B cell (primary cell): Measurements from ENCODE around the gene CLSTN2. TPM values are rescaled to one million over a fixed set of nuclear protein-coding genes. Genes with fewer than 3 reads are reported as not detected.

Experiments
- ATAC-seq: fragments of 200-7000 bp; cut with Tn5 transposase; one replicate; pipeline ENCODE4 v1.10.0; 2021; ENCODE audit warnings: low read depth, mild to moderate bottlenecking, moderate number of reproducible peaks, moderate library complexity
- CTCF ChIA-PET: fragments of 350-600 bp; sonication (Branson Sonifier 250); formaldehyde crosslinking; loops from one replicate; lab custom pipeline; 2021; ENCODE audit warnings: antibody characterized with exemption, inconsistent platforms; lab: Charles Lee
- POLR2A ChIA-PET: fragments of 350-600 bp; sonication (Branson Sonifier 250); formaldehyde crosslinking; loops from one replicate; lab custom pipeline; 2021; ENCODE audit warnings: antibody characterized with exemption; lab: Charles Lee
- DNase-seq: peaks from one replicate; pipeline ENCODE4 v3.0.0; 2013
- H2AFZ ChIP-seq: 2 replicates; pipeline ENCODE4 v1.6.1; 2012; ENCODE audit warnings: mild to moderate bottlenecking, low read depth, low read length; ENCODE audit not compliant: insufficient read depth, poor library complexity, severe bottlenecking
- H3K27ac ChIP-seq, 2 donors: 1 replicate in 1 of 2; 2 replicates in 1 of 2; pipeline ENCODE4 v1.5.1; 2012 to 2013; ENCODE audit warnings: low read length in 2 of 2, mild to moderate bottlenecking in 2 of 2, moderate library complexity in 1 of 2
- H3K27me3 ChIP-seq, 4 experiments: fragments of 200-600 bp in 1 of 4; sonication (generic) in 1 of 4; replicated peaks in 1 of 4; 1 replicate in 2 of 4; 2 replicates in 2 of 4; pipeline versions ENCODE4 v1.6.1 to v1.7.0; 2013 to 2016; ENCODE audit warnings: low read length in 3 of 4, mild to moderate bottlenecking in 2 of 4, mixed read lengths in 1 of 4, moderate library complexity in 1 of 4; ENCODE audit not compliant: insufficient read depth in 4 of 4, control insufficient read depth in 3 of 4; ENCODE audit errors: control extremely low read depth in 1 of 4
- H3K36me3 ChIP-seq, 2 experiments: replicated peaks in 1 of 2; 1 replicate in 1 of 2; 2 replicates in 1 of 2; pipeline versions ENCODE4 v1.6.1 to v1.7.1; 2013; ENCODE audit warnings: low read length in 1 of 2; ENCODE audit not compliant: insufficient read depth in 2 of 2, control insufficient read depth in 1 of 2; ENCODE audit errors: control extremely low read depth in 1 of 2, extremely low read depth in 1 of 2
- H3K4me1 ChIP-seq, 2 donors: fragments of 200-600 bp in 1 of 2; sonication (generic) in 1 of 2; 1 replicate in 1 of 2; 2 replicates in 1 of 2; pipeline versions ENCODE4 v1.5.1 to v1.6.1; 2013 to 2017; ENCODE audit warnings: low read length in 2 of 2; ENCODE audit not compliant: control insufficient read depth in 2 of 2, insufficient read depth in 2 of 2
- H3K4me2 ChIP-seq: replicated peaks from 2 replicates; pipeline ENCODE3; 2012; ENCODE audit warnings: mild to moderate bottlenecking, low read depth, low read length; ENCODE audit not compliant: poor library complexity, severe bottlenecking
- H3K4me3 ChIP-seq, 5 experiments: fragments of 200-600 bp in 1 of 5; sonication (generic) in 1 of 5; 1 replicate in 3 of 5; 2 replicates in 2 of 5; pipeline versions ENCODE4 v1.5.1 to v1.7.0; 2011 to 2016; ENCODE audit warnings: low read length in 4 of 5, mild to moderate bottlenecking in 4 of 5, low read depth in 2 of 5, control low read depth in 1 of 5, moderate library complexity in 1 of 5; ENCODE audit not compliant: insufficient read depth in 1 of 5; ENCODE audit errors: control extremely low read depth in 1 of 5, extremely low read depth in 1 of 5
- H3K79me2 ChIP-seq: fragments of 200-600 bp; sonication (generic); one replicate; pipeline ENCODE4 v1.6.0; 2016; ENCODE audit warnings: low read length; ENCODE audit not compliant: control insufficient read depth, insufficient read depth
- H3K9ac ChIP-seq: fragments of 200-600 bp; sonication (generic); 2 replicates; pipeline ENCODE4 v1.6.1; 2017; ENCODE audit warnings: mild to moderate bottlenecking, low read length, moderate library complexity
- H3K9me3 ChIP-seq, 3 donors: one replicate each; pipeline versions ENCODE4 v1.6.1 to v1.7.1; 2013; ENCODE audit warnings: low read length in 2 of 3; ENCODE audit not compliant: control insufficient read depth in 2 of 3, insufficient read depth in 1 of 3; ENCODE audit errors: control extremely low read depth in 1 of 3
- H4K20me1 ChIP-seq: 2 replicates; pipeline ENCODE4 v1.6.0; 2012; ENCODE audit warnings: mild to moderate bottlenecking, low read length; ENCODE audit not compliant: insufficient read depth, control insufficient read depth, poor library complexity, severe bottlenecking
- H3K27ac Mint-ChIP-seq: one replicate; pipeline ENCODE4 v1.8.0; 2021; ENCODE audit warnings: mixed read lengths
- H3K27me3 Mint-ChIP-seq: one replicate; pipeline ENCODE4 v1.8.0; 2021; ENCODE audit warnings: mixed read lengths
- H3K4me1 Mint-ChIP-seq: one replicate; pipeline ENCODE4 v1.8.0; 2021; ENCODE audit warnings: mixed read lengths
- H3K4me3 Mint-ChIP-seq: one replicate; pipeline ENCODE4 v1.8.0; 2021; ENCODE audit warnings: mixed read lengths
- H3K9me3 Mint-ChIP-seq: one replicate; pipeline ENCODE4 v1.8.0; 2022; ENCODE audit warnings: mixed read lengths; ENCODE audit not compliant: insufficient read depth
- CTCF ChIP-seq: fragments of 200-600 bp; IDR thresholded peaks from one replicate; pipeline ENCODE4 v1.8.0; 2022; ENCODE audit warnings: antibody characterized with exemption, mild to moderate bottlenecking
- EZH2 ChIP-seq: IDR thresholded peaks from 2 replicates; pipeline ENCODE4 v1.6.1; 2012; ENCODE audit warnings: borderline replicate concordance, low read depth, mild to moderate bottlenecking, moderate library complexity, low read length; ENCODE audit not compliant: insufficient read depth, poor library complexity, severe bottlenecking
- WGBS: methylation state at CpG from one replicate; pipeline ENCODE4 v1.1.5; 2013; ENCODE audit warnings: missing lambda C conversion rate; ENCODE audit not compliant: insufficient coverage; 5-methylcytosine and 5-hydroxymethylcytosine counted together
- intact Hi-C: fragments of 100-400 bp; cut with micrococcal nuclease; formaldehyde crosslinking; loops from one replicate; pipeline ENCODE4 v1.10.0; 2022
- polyA plus RNA-seq: library from polyadenylated mRNA; depleted of rRNA; stranded (reverse); fragments of >200 nt; gene quantifications from 2 replicates; pipeline ENCODE4 v1.2.3, GENCODE V29; 2012
- total RNA-seq, 2 donors: library from RNA; stranded (reverse); fragments of 120-200 nt in 1 of 2; gene quantifications; 1 replicate in 1 of 2; 2 replicates in 1 of 2; pipeline versions ENCODE4 v1.2.3 to v1.2.4, GENCODE V29; 2013 to 2022

Gene CLSTN2
- total and polyA plus RNA-seq, 2 donors (not counting 1 experiment from before 2014, with no cell fraction given), result not detected

GRCh38 chr3:140394488-140395133 lies 459.6 kb downstream of the CLSTN2 start:
- TF ChIP-seq EZH2, result no peak
- TF ChIP-seq CTCF, result no peak
- WGBS, result no CpG with 5 or more reads among the region's 3 CpGs
- Mint-ChIP-seq H3K4me1 (no peaks in the 10 kb centered on the region), H3K27ac (no peak overlapping the region), H3K9me3 (peaks cover 1% of the 10 kb centered on the region), H3K4me3 (no peak overlapping the region), H3K27me3 (peaks cover 5% of the 10 kb centered on the region)
- Histone ChIP-seq H3K36me3 (no peaks in the 10 kb centered on the region), H3K4me3 (no peak overlapping the region), H4K20me1 (no peaks in the 10 kb centered on the region), H3K27ac (no peak overlapping the region), H3K9me3 (peaks cover 0 to under 1% (median 0%) of the 10 kb centered on the region in 3 donors), H3K27me3 (no peaks in the 10 kb centered on the region), H3K9ac (no peak overlapping the region), H2AFZ (no peak overlapping the region), H3K4me1 (no peaks in the 10 kb centered on the region), H3K79me2 (no peaks in the 10 kb centered on the region), H3K4me2 (no peak overlapping the region)
- POLR2A ChIA-PET, result no interaction called here
- intact Hi-C loops, result no loop called here
- CTCF ChIA-PET, result no interaction called here
- no peak for ATAC-seq
- DNase-seq, result no peak

GRCh38 chr3:140395134-140396075 lies 460.4 kb downstream of the CLSTN2 start:
- 100% methylated on average over 2 of the region's 5 CpGs for WGBS
- no peaks in the 10 kb centered on the region for H4K20me1 ChIP-seq
- Mint-ChIP-seq H3K4me1 (no peaks in the 10 kb centered on the region), H3K27ac (no peak overlapping the region), H3K9me3 (no peaks in the 10 kb centered on the region), H3K27me3 (peaks cover 8% of the 10 kb centered on the region), H3K4me3 (no peak overlapping the region)
- no peak overlapping the region for H3K4me3 ChIP-seq
- DNase-seq, result no peak
- no peak overlapping the region for H3K9ac ChIP-seq
- TF ChIP-seq EZH2 (no peak), CTCF (no peak)
- ChIA-PET CTCF (no interaction called here), POLR2A (no interaction called here)
- intact Hi-C loops, result no loop called here
- H2AFZ ChIP-seq, result no peak overlapping the region
- no peak overlapping the region for H3K27ac ChIP-seq
- no peaks in the 10 kb centered on the region for H3K36me3 ChIP-seq
- H3K27me3 ChIP-seq, result no peaks in the 10 kb centered on the region
- no peak overlapping the region for H3K4me2 ChIP-seq
- H3K4me1 ChIP-seq, result no peaks in the 10 kb centered on the region
- no peak for ATAC-seq
- H3K9me3 ChIP-seq, result no peaks in the 10 kb centered on the region
- H3K79me2 ChIP-seq, result no peaks in the 10 kb centered on the region
